H1 (cell line): Measurements from ENCODE around the gene MAPRE2. TPM values are rescaled to one million over a fixed set of nuclear protein-coding genes. Genes with fewer than 3 reads are reported as not detected.

ENCODE experiments used
- CTCF ChIA-PET: fragments of 300-600 bp; sonication (Branson Sonifier 250); formaldehyde crosslinking; loops from one replicate; lab custom pipeline; 2021; ENCODE audit not compliant: partially characterized antibody; lab: Charles Lee
- POLR2A ChIA-PET: fragments of 300-600 bp; sonication (Branson Sonifier 250); formaldehyde crosslinking; loops from one replicate; lab custom pipeline; 2021; ENCODE audit warnings: inconsistent platforms; ENCODE audit not compliant: partially characterized antibody; lab: Charles Lee
- DNase-seq, 2 experiments: peaks; one replicate each; pipeline versions ENCODE4 v3.0.0 to v3.0.0-alpha.2; 2010 to 2022; ENCODE audit warnings: low spot score in 2 of 2, low read depth in 1 of 2, mixed read lengths in 1 of 2
- FAIRE-seq: peaks from 2 replicates; lab custom pipeline; 2011; peaks lifted over from hg19 to GRCh38; lab: Jason Lieb, UNC
- H2AFZ ChIP-seq: 2 replicates; pipeline ENCODE4 v1.8.1; 2012; ENCODE audit warnings: low read length, inconsistent platforms
- H2AK5ac ChIP-seq: 2 replicates; pipeline ENCODE4 v1.6.1; 2013; ENCODE audit warnings: low read depth, low read length
- H2BK120ac ChIP-seq: replicated peaks from 2 replicates; pipeline ENCODE3; 2013; ENCODE audit warnings: low read depth, low read length, inconsistent platforms
- H2BK12ac ChIP-seq: 2 replicates; pipeline ENCODE4 v1.6.1; 2013; ENCODE audit warnings: low read depth, low read length
- H2BK15ac ChIP-seq: 2 replicates; pipeline ENCODE4 v1.6.1; 2013; ENCODE audit warnings: low read length
- H2BK20ac ChIP-seq: 2 replicates; pipeline ENCODE4 v1.6.1; 2013; ENCODE audit warnings: low read length
- H2BK5ac ChIP-seq: 2 replicates; pipeline ENCODE4 v1.6.1; 2013; ENCODE audit warnings: low read depth, low read length
- H3K14ac ChIP-seq: 2 replicates; pipeline ENCODE4 v1.6.1; 2013; ENCODE audit warnings: inconsistent platforms; ENCODE audit not compliant: insufficient read length
- H3K18ac ChIP-seq: 2 replicates; pipeline ENCODE4 v1.6.1; 2013; ENCODE audit warnings: low read length; ENCODE audit errors: extremely low read depth
- H3K23ac ChIP-seq: 2 replicates; pipeline ENCODE4 v1.6.1; 2013; ENCODE audit warnings: inconsistent platforms; ENCODE audit not compliant: insufficient read length
- H3K23me2 ChIP-seq: 2 replicates; pipeline ENCODE4 v1.6.1; 2013; ENCODE audit warnings: low read depth, low read length
- H3K27ac ChIP-seq: 2 replicates; pipeline ENCODE4 v1.6.1; 2011; ENCODE audit warnings: low read depth, low read length, inconsistent platforms
- H3K27me3 ChIP-seq, 4 experiments: replicated peaks in 1 of 4; 1 replicate in 1 of 4; 2 replicates in 3 of 4; pipeline versions ENCODE4 v1.6.1 to v1.8.1; 2011 to 2013; ENCODE audit warnings: low read length in 3 of 4, mild to moderate bottlenecking in 3 of 4, inconsistent platforms in 2 of 4, mixed read lengths in 2 of 4, moderate library complexity in 1 of 4; ENCODE audit not compliant: control insufficient read depth in 3 of 4, insufficient read depth in 3 of 4; ENCODE audit errors: extremely low read depth in 1 of 4
- H3K36me3 ChIP-seq, 4 experiments: 2 replicates each; pipeline versions ENCODE4 v1.6.1 to v1.8.1; 2011 to 2013; ENCODE audit warnings: mild to moderate bottlenecking in 4 of 4, low read length in 3 of 4, moderate library complexity in 2 of 4, control low read depth in 1 of 4, inconsistent platforms in 1 of 4; ENCODE audit not compliant: insufficient read depth in 4 of 4, control insufficient read depth in 2 of 4
- H3K4ac ChIP-seq: replicated peaks from 2 replicates; pipeline ENCODE3; 2013; ENCODE audit warnings: low read length, low read depth, mixed read lengths, inconsistent platforms; ENCODE audit not compliant: insufficient read length
- H3K4me1 ChIP-seq, 4 experiments: replicated peaks in 1 of 4; 1 replicate in 1 of 4; 2 replicates in 3 of 4; pipeline versions ENCODE4 v1.6.1 to v1.8.1; 2011 to 2013; ENCODE audit warnings: low read length in 3 of 4, inconsistent platforms in 2 of 4, mixed read lengths in 1 of 4; ENCODE audit not compliant: insufficient read depth in 4 of 4, control insufficient read depth in 3 of 4
- H3K4me2 ChIP-seq, 2 experiments: 2 replicates each; pipeline versions ENCODE4 v1.6.1 to v1.8.1; 2011 to 2013; ENCODE audit warnings: low read depth in 2 of 2, low read length in 2 of 2, control low read depth in 1 of 2, inconsistent platforms in 1 of 2, mild to moderate bottlenecking in 1 of 2; ENCODE audit not compliant: insufficient read depth in 1 of 2
- H3K4me3 ChIP-seq, 4 experiments: fragments of 200-600, 300-600 bp in 1 of 4; sonication (generic), shearing (Covaris generic), sonication (Bioruptor Twin) in 1 of 4; 2 replicates each; pipeline versions ENCODE4 v1.5.1 to v1.8.1; 2011 to 2016; ENCODE audit warnings: low read length in 4 of 4, low read depth in 3 of 4, control low read depth in 2 of 4, inconsistent platforms in 2 of 4, mild to moderate bottlenecking in 2 of 4, mixed read lengths in 1 of 4, moderate library complexity in 1 of 4; ENCODE audit not compliant: insufficient read depth in 2 of 4; ENCODE audit errors: extremely low read depth in 1 of 4
- H3K56ac ChIP-seq: replicated peaks from 2 replicates; pipeline ENCODE3; 2013; ENCODE audit warnings: low read depth, mild to moderate bottlenecking, mixed read lengths, low read length, inconsistent platforms; ENCODE audit not compliant: insufficient read length
- H3K79me1 ChIP-seq: 2 replicates; pipeline ENCODE4 v1.6.1; 2013; ENCODE audit warnings: low read depth, low read length, control low read depth
- H3K79me2 ChIP-seq, 2 experiments: 2 replicates each; pipeline versions ENCODE4 v1.6.1 to v1.8.1; 2012 to 2013; ENCODE audit warnings: low read length in 2 of 2, mild to moderate bottlenecking in 2 of 2, inconsistent platforms in 1 of 2; ENCODE audit not compliant: insufficient read depth in 2 of 2, control insufficient read depth in 1 of 2
- H3K9ac ChIP-seq, 4 experiments: replicated peaks in 1 of 4; 1 replicate in 1 of 4; 2 replicates in 3 of 4; pipeline versions ENCODE4 v1.6.1 to v1.8.1; 2011 to 2013; ENCODE audit warnings: low read depth in 3 of 4, low read length in 3 of 4, control low read depth in 2 of 4, mild to moderate bottlenecking in 2 of 4, moderate library complexity in 2 of 4, inconsistent platforms in 1 of 4; ENCODE audit errors: extremely low read depth in 1 of 4
- H3K9me3 ChIP-seq, 2 experiments: 2 replicates each; pipeline versions ENCODE4 v1.6.1 to v1.8.1; 2012 to 2013; ENCODE audit warnings: mild to moderate bottlenecking in 2 of 2, moderate library complexity in 2 of 2, control low read depth in 1 of 2, inconsistent platforms in 1 of 2, low read depth in 1 of 2, low read length in 1 of 2, mixed read lengths in 1 of 2; ENCODE audit not compliant: insufficient read depth in 2 of 2
- H4K20me1 ChIP-seq, 2 experiments: replicated peaks in 1 of 2; 2 replicates each; pipeline versions ENCODE3 to v1.8.1; 2011 to 2013; ENCODE audit warnings: inconsistent platforms in 2 of 2, low read length in 2 of 2, mild to moderate bottlenecking in 1 of 2; ENCODE audit not compliant: insufficient read depth in 2 of 2, control insufficient read depth in 1 of 2
- H4K5ac ChIP-seq: 2 replicates; pipeline ENCODE4 v1.6.1; 2013; ENCODE audit warnings: low read length, low read depth, mixed read lengths, inconsistent platforms; ENCODE audit not compliant: insufficient read length
- H4K8ac ChIP-seq: 2 replicates; pipeline ENCODE4 v1.8.0; 2013; ENCODE audit warnings: mild to moderate bottlenecking, moderate library complexity, low read length, inconsistent platforms; ENCODE audit not compliant: insufficient read depth; ENCODE audit errors: extremely low read depth
- H4K91ac ChIP-seq: replicated peaks from 2 replicates; pipeline ENCODE3; 2013; ENCODE audit warnings: low read length, mixed read lengths, inconsistent platforms; ENCODE audit not compliant: insufficient read length
- ZNF274 ChIP-seq: IDR thresholded peaks from 2 replicates; pipeline ENCODE4 v1.7.0; 2012; ENCODE audit warnings: low read length, borderline replicate concordance; ENCODE audit errors: extremely low read depth
- WGBS, 2 experiments: shearing (Covaris generic) in 1 of 2; methylation state at CpG; one replicate each; pipeline versions ENCODE4 v1.1.6 to v1.1.7; 2013 to 2015; ENCODE audit warnings: low lambda C conversion rate in 2 of 2, mixed read lengths in 2 of 2, inconsistent platforms in 1 of 2, low coverage in 1 of 2, missing lambda C conversion rate in 1 of 2; ENCODE audit not compliant: insufficient replicate concordance in 2 of 2, insufficient coverage in 1 of 2, insufficient read length in 1 of 2; ENCODE audit errors: extremely low coverage in 1 of 2, missing lambda C conversion rate in 1 of 2; 5-methylcytosine and 5-hydroxymethylcytosine counted together
- polyA plus RNA-seq, 7 experiments: library from polyadenylated mRNA; depleted of rRNA in 3 of 7; stranded (reverse) in 5 of 7; unstranded in 2 of 7; fragments of >200 nt in 5 of 7; fragments of 200-250 nt in 2 of 7; gene quantifications; 1 replicate in 5 of 7; 2 replicates in 1 of 7; 4 replicates in 1 of 7; pipeline versions ENCODE4 v1.2.1 to v1.2.3, GENCODE V29; 2011 to 2013; ENCODE audit warnings: missing spikeins in 2 of 7, mixed read lengths in 2 of 7
- total RNA-seq: library from RNA; stranded (reverse); fragmentation: NEBNext Ultra II Directional; extraction: Animal tissue kit (Norgen Biotek cat#: 25700); gene quantifications from 2 replicates; pipeline ENCODE4 v1.2.1, GENCODE V29; 2021

The MAPRE2 gene
- total and polyA plus RNA-seq, 2 of the 8 experiments (the other 6 are each of a cell fraction or from before 2014, with no cell fraction given), result 32.6 to 33.1 TPM

- no peak overlapping the region for H3K18ac ChIP-seq
- H2BK20ac ChIP-seq, result no peak overlapping the region
- no peak overlapping the region for H3K14ac ChIP-seq
- no peak overlapping the region for H4K8ac ChIP-seq
- FAIRE-seq, result no peak
- no peak overlapping the region for H3K23ac ChIP-seq
- no peaks in the 10 kb centered on the region for H3K9me3 ChIP-seq
- H4K91ac ChIP-seq, result no peak overlapping the region
- no peaks in the 10 kb centered on the region for H3K27me3 ChIP-seq
- no peak overlapping the region for H2AK5ac ChIP-seq
- 88% methylated on average over 6 of the region's 6 CpGs; no CpG with 5 or more reads in 1 of the 2 experiments for WGBS, 2 experiments
- H3K79me1 ChIP-seq, result no peaks in the 10 kb centered on the region; the same call in 1 of the 2 replicates
- H3K56ac ChIP-seq, result no peak overlapping the region
- no peak overlapping the region for H2BK15ac ChIP-seq
- no peaks in the 10 kb centered on the region for H3K23me2 ChIP-seq
- no peak overlapping the region for H2AFZ ChIP-seq
- no peaks in the 10 kb centered on the region for H3K79me2 ChIP-seq
- H2BK5ac ChIP-seq, result no peak overlapping the region
- peaks cover 0 to 2% of the 10 kb centered on the region in 2 experiments for H4K20me1 ChIP-seq
- no peak overlapping the region for H3K4me2 ChIP-seq
- peaks cover 0 to 4% (median 1%) of the 10 kb centered on the region in 4 experiments; a peak in 4 of 7 replicates for H3K4me1 ChIP-seq
- POLR2A ChIA-PET, result no interaction called here
- no peak overlapping the region for H3K9ac ChIP-seq
- H2BK12ac ChIP-seq, result no peak overlapping the region
- H3K27ac ChIP-seq, result no peak overlapping the region
- H2BK120ac ChIP-seq, result no peak overlapping the region
- no peak for TF ChIP-seq ZNF274
- TF ChIP-seq, all 59 proteins: peak for 0
- Histone ChIP-seq H3K4me3 (no peak overlapping the region), H3K36me3 (no peaks in the 10 kb centered on the region), H4K5ac (no peak overlapping the region), H3K4ac (no peak overlapping the region)
- no peak for DNase-seq
- CTCF ChIA-PET, result interaction anchor here (0.6 to 1.0 kb wide), 2 partner anchors 10 to 24 kb away, joined by 3 to 4 read pairs; no protein-coding TSS in a partner anchor
Observed at GRCh38 chr18:35117372-35117771, 76.2 kb downstream of the MAPRE2 start.
